ENCODE measurements around the gene TTI1.

The TTI1 gene

GRCh38 chr20:37986044-37986858 is 47.0 kb downstream of the TTI1 start:
- H3K4me3 ChIP-seq (replicated peaks; ENCODE audit: low read depth, low read length) = no peak overlapping the region
- no peak for TF ChIP-seq CTCF (IDR thresholded peaks at IDR 0.05; ENCODE audit: low read depth, low read length, missing control alignments)
- no peak for DNase-seq (ENCODE audit: extremely low read depth, low read depth)

GRCh38 chr20:37984018-37984785 is 49.1 kb downstream of the TTI1 start:
- TF ChIP-seq CTCF (IDR thresholded peaks at IDR 0.05; ENCODE audit: low read depth, low read length, missing control alignments) = no peak
- H3K4me3 ChIP-seq (replicated peaks; ENCODE audit: low read depth, low read length) = no peak overlapping the region
- DNase-seq (ENCODE audit: extremely low read depth, low read depth) = no peak

GRCh38 chr20:37983286-37983685 is 50.0 kb downstream of the TTI1 start:
- DNase-seq (ENCODE audit: extremely low read depth, low read depth) = no peak
- no peak overlapping the region for H3K4me3 ChIP-seq (replicated peaks; ENCODE audit: low read depth, low read length)
- no peak for TF ChIP-seq CTCF (IDR thresholded peaks at IDR 0.05; ENCODE audit: low read depth, low read length, missing control alignments)

- TF ChIP-seq CTCF (IDR thresholded peaks at IDR 0.05; ENCODE audit: low read depth, low read length, missing control alignments) = no peak
- H3K4me3 ChIP-seq (replicated peaks; ENCODE audit: low read depth, low read length) = no peak overlapping the region
Measured at GRCh38 chr20:37981568-37981967, 51.7 kb downstream of the TTI1 start.

GRCh38 chr20:37980876-37981275 is 52.4 kb downstream of the TTI1 start:
- no peak for DNase-seq (ENCODE audit: extremely low read depth, low read depth)
- no peak overlapping the region for H3K4me3 ChIP-seq (replicated peaks; ENCODE audit: low read depth, low read length)
- no peak for TF ChIP-seq CTCF (IDR thresholded peaks at IDR 0.05; ENCODE audit: low read depth, low read length, missing control alignments)

More at GRCh38 chr20:37981568-37981967, 51.7 kb downstream of the TTI1 start:
- no peak for DNase-seq (ENCODE audit: extremely low read depth, low read depth)

- no peak overlapping the region for H3K4me3 ChIP-seq (replicated peaks; ENCODE audit: low read depth, low read length)
- no peak for TF ChIP-seq CTCF (IDR thresholded peaks at IDR 0.05; ENCODE audit: low read depth, low read length, missing control alignments)
- DNase-seq (ENCODE audit: extremely low read depth, low read depth) = no peak
Measured at GRCh38 chr20:37980383-37980782, 52.9 kb downstream of the TTI1 start.
